GM10248 (cell line): Measurements from ENCODE around the gene CNTNAP2.
"Not testable (repeated sequence)": the region's sequence is repeated elsewhere in the genome, so short reads cannot be mapped to it uniquely, and the experiment has no call there.

Experiments used
- CTCF ChIA-PET: fragments of 300-600 bp; sonication (Branson Sonifier 250); formaldehyde crosslinking; extraction: SDS; loops from one replicate; lab custom pipeline; 2021; ENCODE audit warnings: antibody characterized with exemption; lab: Yijun Ruan, JAX
- POLR2A ChIA-PET: fragments of 350-650 bp; sonication (Branson Sonifier 250); formaldehyde crosslinking; extraction: SDS; loops from one replicate; lab custom pipeline; 2020; ENCODE audit warnings: antibody characterized with exemption; lab: Yijun Ruan, JAX
- DNase-seq: peaks from one replicate; pipeline ENCODE4 v3.0.0; 2012; ENCODE audit errors: extremely low spot score
- TF ChIP-seq, protein P1 (sequence below): IDR thresholded peaks from 2 replicates; pipeline ENCODE4 v1.5.1; 2012; ENCODE audit warnings: mild to moderate bottlenecking, low read depth; ENCODE audit errors: extremely low read depth, missing control alignments, control extremely low read depth

CNTNAP2 gene

DNA sequence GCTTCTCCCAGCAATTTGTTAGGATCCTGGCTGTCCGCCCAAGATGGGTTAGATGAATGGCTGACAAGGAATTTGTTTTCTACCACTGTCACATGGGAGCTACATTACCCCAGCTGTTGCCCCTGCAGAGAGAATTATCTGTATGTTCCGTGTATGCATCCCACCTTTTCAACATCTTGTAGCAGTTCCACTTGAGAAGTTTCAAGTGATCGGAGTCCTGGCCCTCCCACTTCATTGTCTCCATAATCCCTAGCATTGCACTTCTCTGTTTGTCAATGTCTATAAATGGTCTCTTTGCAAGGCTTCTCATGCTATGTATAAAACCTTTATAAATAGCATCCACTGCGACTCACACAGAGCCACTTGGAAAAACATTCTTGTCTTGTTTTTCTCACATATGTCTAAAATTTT, 972.5 kb downstream of the CNTNAP2 start:
- TF ChIP-seq, protein P1, sequence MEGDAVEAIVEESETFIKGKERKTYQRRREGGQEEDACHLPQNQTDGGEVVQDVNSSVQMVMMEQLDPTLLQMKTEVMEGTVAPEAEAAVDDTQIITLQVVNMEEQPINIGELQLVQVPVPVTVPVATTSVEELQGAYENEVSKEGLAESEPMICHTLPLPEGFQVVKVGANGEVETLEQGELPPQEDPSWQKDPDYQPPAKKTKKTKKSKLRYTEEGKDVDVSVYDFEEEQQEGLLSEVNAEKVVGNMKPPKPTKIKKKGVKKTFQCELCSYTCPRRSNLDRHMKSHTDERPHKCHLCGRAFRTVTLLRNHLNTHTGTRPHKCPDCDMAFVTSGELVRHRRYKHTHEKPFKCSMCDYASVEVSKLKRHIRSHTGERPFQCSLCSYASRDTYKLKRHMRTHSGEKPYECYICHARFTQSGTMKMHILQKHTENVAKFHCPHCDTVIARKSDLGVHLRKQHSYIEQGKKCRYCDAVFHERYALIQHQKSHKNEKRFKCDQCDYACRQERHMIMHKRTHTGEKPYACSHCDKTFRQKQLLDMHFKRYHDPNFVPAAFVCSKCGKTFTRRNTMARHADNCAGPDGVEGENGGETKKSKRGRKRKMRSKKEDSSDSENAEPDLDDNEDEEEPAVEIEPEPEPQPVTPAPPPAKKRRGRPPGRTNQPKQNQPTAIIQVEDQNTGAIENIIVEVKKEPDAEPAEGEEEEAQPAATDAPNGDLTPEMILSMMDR: no peak
- ChIA-PET CTCF (interaction anchor here (1.3 to 1.7 kb wide), 2 partner anchors 17 to 19 kb away, joined by 5 to 6 read pairs; no protein-coding TSS in a partner anchor), POLR2A (no interaction called here)
- no peak for DNase-seq

DNA sequence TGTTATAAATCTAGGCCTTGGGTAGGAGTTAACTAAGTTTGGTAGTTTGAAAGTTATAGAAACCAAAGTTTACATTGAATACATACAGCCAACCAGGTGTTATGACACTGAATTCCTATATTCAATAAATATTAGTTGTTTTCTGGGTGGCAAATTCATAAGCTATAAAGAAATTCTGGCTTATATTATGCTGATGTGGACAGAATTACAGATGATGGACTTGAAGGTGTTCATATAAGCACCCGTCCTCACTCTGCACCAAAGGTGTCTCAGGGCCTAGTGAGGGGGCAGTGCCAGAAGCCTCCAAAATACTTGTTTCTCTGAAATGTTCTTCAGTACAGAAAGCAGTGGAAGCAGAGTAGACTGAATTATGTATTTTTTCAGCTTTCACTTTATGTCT, 973.0 kb downstream of the CNTNAP2 start:
- no peak for DNase-seq
- TF ChIP-seq, protein P1: no peak
- POLR2A ChIA-PET: no interaction called here
- CTCF ChIA-PET: interaction anchor here (1.7 kb wide), 1 partner anchor 19 kb away, joined by 6 read pairs; no protein-coding TSS in a partner anchor

DNA sequence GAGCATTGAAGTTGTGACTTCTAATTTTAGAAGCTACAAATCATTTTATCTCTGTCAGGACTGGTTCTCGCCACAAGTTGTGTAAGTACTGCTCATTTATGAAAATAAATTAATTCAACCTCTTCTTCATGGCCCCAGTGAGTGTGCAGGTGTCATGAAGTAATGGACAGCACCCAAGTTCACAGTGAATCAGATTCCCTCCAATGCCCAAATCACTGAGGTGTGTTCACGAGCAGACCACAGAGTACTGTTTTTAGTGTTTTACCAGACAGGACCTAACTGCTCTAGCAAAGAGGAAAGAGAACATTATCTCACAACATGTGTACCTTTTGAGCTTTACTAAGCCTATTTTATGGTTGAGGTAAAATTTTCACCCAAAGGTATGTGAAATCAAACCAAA, 980.0 kb downstream of the CNTNAP2 start:
- CTCF ChIA-PET: interaction anchor here (1.4 kb wide), 1 partner anchor 12 kb away, joined by 3 read pairs; no protein-coding TSS in a partner anchor
- TF ChIP-seq, protein P1: no peak
- POLR2A ChIA-PET: no interaction called here
- DNase-seq: no peak

DNA sequence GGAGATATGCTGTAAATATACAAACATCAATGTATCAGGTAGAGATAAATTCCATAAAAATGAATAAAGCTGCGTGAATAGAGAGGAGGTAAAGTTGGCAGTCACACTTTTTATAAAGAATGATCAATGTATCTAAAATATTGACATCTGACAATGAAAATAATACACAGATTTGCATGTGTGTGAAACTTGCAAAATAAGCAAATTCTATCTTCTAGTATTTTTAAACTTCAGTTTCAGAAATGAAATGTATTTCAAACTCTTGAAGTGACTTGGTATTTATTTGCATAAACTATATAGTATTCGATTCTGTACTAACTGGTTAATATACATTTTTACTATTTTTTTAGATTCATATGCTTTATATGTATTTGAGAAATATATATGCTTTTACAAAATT, 986.6 kb downstream of the CNTNAP2 start:
- ChIA-PET CTCF (no interaction called here), POLR2A (no interaction called here)
- DNase-seq: no peak
- TF ChIP-seq, protein P1: no peak

DNA sequence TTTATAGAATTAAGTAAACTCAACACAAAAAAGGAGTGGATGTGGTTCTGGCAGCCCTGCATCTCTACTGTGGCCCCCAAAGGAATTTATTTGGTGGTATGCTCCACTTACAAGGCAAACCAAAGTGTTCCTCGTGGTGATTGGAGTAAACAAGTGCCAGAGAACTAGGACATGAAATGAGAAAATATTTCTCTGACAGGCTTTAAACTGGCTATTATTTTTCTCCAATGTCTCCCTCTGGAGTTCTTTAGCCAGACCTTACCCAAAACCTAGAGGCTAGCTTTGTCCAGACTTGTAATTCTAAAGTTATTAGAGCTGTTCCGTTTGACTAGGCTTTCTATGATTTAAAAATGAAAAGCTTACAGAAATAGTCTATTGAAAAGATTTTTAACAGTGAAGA, 990.1 kb downstream of the CNTNAP2 start:
- CTCF ChIA-PET: interaction anchor here (1.5 to 1.6 kb wide), 2 partner anchors 18 to 91 kb away, joined by 3 to 5 read pairs; no protein-coding TSS in a partner anchor
- TF ChIP-seq, protein P1: no peak
- no peak for DNase-seq
- POLR2A ChIA-PET: no interaction called here

DNA sequence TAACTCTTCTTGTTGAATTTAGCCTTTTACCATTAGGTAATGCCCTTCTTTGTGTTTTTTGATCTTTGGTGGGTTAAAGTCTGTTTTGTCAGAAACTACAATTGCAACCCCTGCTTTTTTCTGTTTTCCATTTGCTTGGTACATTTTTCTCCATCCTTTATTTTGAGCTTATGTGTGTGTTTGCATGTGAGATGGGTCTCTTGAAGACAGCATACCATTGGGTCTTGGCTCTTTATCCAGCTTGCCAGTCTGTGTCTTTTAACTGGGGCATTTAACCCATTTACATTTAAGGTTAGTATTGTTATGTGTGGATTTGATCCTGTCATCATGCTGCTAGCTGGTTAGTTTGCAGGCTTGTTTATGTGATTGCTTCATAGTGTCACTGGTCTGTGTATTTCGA, 997.9 kb downstream of the CNTNAP2 start:
- CTCF ChIA-PET: interaction anchor here (0.7 to 0.9 kb wide), 2 partner anchors 12 to 32 kb away, joined by 3 read pairs; no protein-coding TSS in a partner anchor
- DNase-seq, POLR2A ChIA-PET: not testable (repeated sequence)

DNA sequence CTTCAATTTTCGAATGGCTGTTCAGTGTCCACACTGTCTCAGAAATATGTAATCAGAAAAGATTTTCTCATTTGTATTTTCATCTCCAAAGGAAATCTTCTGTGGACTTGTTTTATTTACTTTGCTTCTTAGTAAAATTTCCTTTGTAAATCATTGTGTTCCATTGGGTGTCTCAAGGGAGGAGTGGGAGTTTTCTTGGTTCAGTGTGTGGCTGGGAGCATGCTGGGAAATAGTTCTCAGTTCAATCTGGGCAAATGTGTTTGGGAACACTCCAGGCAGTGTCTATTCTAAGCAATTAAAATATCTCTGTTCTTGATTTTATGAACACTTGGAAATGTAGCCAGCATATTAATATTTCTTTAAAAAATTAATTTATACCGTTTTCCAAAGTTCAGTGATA, 1019.8 kb downstream of the CNTNAP2 start:
- CTCF ChIA-PET: no interaction called here
- POLR2A ChIA-PET: no interaction called here
- TF ChIP-seq, protein P1: no peak

More for the DNA sequence above, 1019.8 kb downstream of the CNTNAP2 start:
- no peak for DNase-seq
